PC-3 (cell line): Measurements from ENCODE around the gene CIAO2A. TPM values are rescaled to one million over a fixed set of nuclear protein-coding genes. Genes with fewer than 3 reads are reported as not detected.
"Not testable (repeated sequence)": the region's sequence is repeated elsewhere in the genome, so short reads cannot be mapped to it uniquely, and the experiment has no call there.

ENCODE experiments used
- ATAC-seq: fragments of 200-7000 bp; cut with Tn5 transposase; 2 replicates; pipeline ENCODE4 v1.9.1; 2020; ENCODE audit warnings: mild to moderate bottlenecking, moderate library complexity
- BruUV-seq: library from RNA; stranded (reverse); fragments of 400-500 nt; replicated peaks from 2 replicates; lab custom pipeline; 2021; lab: Mats Ljungman, UMichigan
- CTCF ChIA-PET: fragments of 300-600 bp; sonication (Branson Sonifier 250); formaldehyde crosslinking; loops from one replicate; lab custom pipeline; 2022; ENCODE audit warnings: antibody characterized with exemption; lab: Charles Lee
- POLR2A ChIA-PET: fragments of 300-600 bp; sonication (Branson Sonifier 250); formaldehyde crosslinking; loops from one replicate; lab custom pipeline; 2022; ENCODE audit warnings: antibody characterized with exemption; ENCODE audit not compliant: unreplicated experiment; lab: Charles Lee
- DNase-seq: peaks from one replicate; pipeline ENCODE4 v3.0.0-alpha.2; 2015
- H2AFZ ChIP-seq: fragments of 300-600 bp; sonication (generic); 2 replicates; pipeline ENCODE4 v1.6.0; 2016; ENCODE audit warnings: antibody characterized with exemption, low read length
- H3F3A ChIP-seq: fragments of 300-600 bp; sonication (generic); one replicate; pipeline ENCODE4 v1.6.0; 2017; ENCODE audit warnings: antibody characterized with exemption, low read length, control low read depth, mild to moderate bottlenecking; ENCODE audit not compliant: unreplicated experiment
- H3K27ac ChIP-seq: fragments of 300-600 bp; sonication (generic); 2 replicates; pipeline ENCODE4 v1.5.1; 2016; ENCODE audit warnings: mild to moderate bottlenecking, low read length
- H3K27me3 ChIP-seq: fragments of 300-600 bp; sonication (generic); 2 replicates; pipeline ENCODE4 v1.6.1; 2016; ENCODE audit warnings: low read length, mixed read lengths
- H3K36me3 ChIP-seq: fragments of 300-600 bp; sonication (generic); 2 replicates; pipeline ENCODE4 v1.6.1; 2016; ENCODE audit warnings: low read depth, mixed run types, low read length, mixed read lengths
- H3K4me1 ChIP-seq: fragments of 300-600 bp; sonication (generic); 2 replicates; pipeline ENCODE4 v1.5.1; 2016; ENCODE audit warnings: low read length; ENCODE audit not compliant: insufficient read depth
- H3K4me2 ChIP-seq: fragments of 300-600 bp; sonication (generic); 2 replicates; pipeline ENCODE4 v1.6.0; 2016; ENCODE audit warnings: low read length
- H3K4me3 ChIP-seq: fragments of 300-600 bp; sonication (generic); 2 replicates; pipeline ENCODE4 v1.5.1; 2016; ENCODE audit warnings: mild to moderate bottlenecking, low read length, mixed read lengths
- H3K79me2 ChIP-seq: fragments of 300-600 bp; sonication (generic); 2 replicates; pipeline ENCODE4 v1.6.1; 2017; ENCODE audit warnings: low read length, mixed read lengths
- H3K9ac ChIP-seq: fragments of 300-600 bp; sonication (generic); 2 replicates; pipeline ENCODE4 v1.6.0; 2016; ENCODE audit warnings: mild to moderate bottlenecking, low read length
- H3K9me2 ChIP-seq: fragments of 300-600 bp; sonication (generic); replicated peaks from 2 replicates; pipeline ENCODE4 v1.6.1; 2016; ENCODE audit warnings: mixed run types, low read length, mixed read lengths
- H3K9me3 ChIP-seq: fragments of 300-600 bp; sonication (generic); 2 replicates; pipeline ENCODE4 v1.6.1; 2016; ENCODE audit warnings: low read length, mixed read lengths
- H4K20me1 ChIP-seq: fragments of 300-600 bp; sonication (generic); 2 replicates; pipeline ENCODE4 v1.6.1; 2016; ENCODE audit warnings: low read length, mixed read lengths
- EZH2 ChIP-seq: fragments of 300-600 bp; sonication (generic); IDR thresholded peaks from one replicate; pipeline ENCODE4 v1.6.1; 2017; ENCODE audit warnings: antibody characterized with exemption, mild to moderate bottlenecking, low read length; ENCODE audit not compliant: unreplicated experiment
- EZH2phosphoT487 ChIP-seq: fragments of 300-600 bp; sonication (generic); IDR thresholded peaks from 2 replicates; pipeline ENCODE4 v1.6.1; 2018; ENCODE audit warnings: mild to moderate bottlenecking, antibody characterized with exemption, low read length, borderline replicate concordance
- intact Hi-C: fragments of 100-400 bp; cut with micrococcal nuclease; formaldehyde crosslinking; loops from 2 replicates; pipeline ENCODE4 v1.9.0; 2023
- total RNA-seq: library from RNA; depleted of rRNA; stranded (reverse); fragments of >200 nt; gene quantifications from 2 replicates; pipeline ENCODE4 v1.2.3, GENCODE V29; 2014
- TF ChIP-seq, protein P1 (sequence below): fragments of 300-600 bp; sonication (generic); conservative IDR thresholded peaks from 2 replicates; pipeline ENCODE4 v1.5.1; 2017; ENCODE audit warnings: antibody characterized with exemption, low read depth, mild to moderate bottlenecking, low read length

The CIAO2A gene
- total RNA-seq, 1 experiment from 2014 or later = 92.4 TPM

DNA sequence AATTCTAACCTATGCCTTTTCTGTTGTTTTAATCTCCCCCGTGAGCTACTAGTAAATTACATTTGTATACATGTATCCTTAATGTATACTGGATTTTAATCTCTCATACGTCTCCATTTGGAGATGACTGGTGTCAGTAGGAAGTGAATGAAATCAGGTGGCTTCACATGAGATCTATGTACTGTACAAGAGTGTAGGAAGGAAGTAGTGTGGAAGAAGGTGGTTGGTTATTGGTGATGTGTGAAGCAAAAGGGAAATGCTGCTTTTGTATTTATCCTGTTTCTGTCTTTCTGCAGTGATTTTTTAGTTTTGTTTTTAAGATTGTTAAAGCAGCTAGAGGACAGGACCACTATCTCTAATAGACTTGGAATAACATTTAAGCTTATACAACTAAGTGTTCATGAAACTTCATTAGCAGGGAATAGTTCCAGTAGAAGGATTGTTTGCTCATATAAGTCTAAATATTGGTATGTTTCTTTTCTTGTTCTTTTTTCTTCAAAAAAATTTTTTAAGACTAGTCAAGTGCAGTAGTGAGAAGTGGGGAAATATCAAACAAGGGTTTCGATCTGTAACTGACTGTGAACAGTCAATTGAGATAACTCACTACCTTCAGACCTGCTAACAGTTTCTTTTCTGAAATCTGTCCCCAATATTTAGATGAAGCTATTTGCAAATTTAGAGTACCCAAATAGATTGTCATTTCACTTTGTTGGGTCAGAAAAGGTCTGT, 17.5 kb upstream of the CIAO2A start:
- ATAC-seq (no peak), DNase-seq (no peak)
- H3K4me3 ChIP-seq = no peak overlapping the region
- peaks cover 17% of the 10 kb centered on the region for H3K36me3 ChIP-seq
- H3K9ac ChIP-seq = no peak overlapping the region
- H3K4me2 ChIP-seq = no peak overlapping the region
- ChIA-PET POLR2A (no interaction called here), CTCF (no interaction called here)
- no TSS peak for BruUV-seq
- TF ChIP-seq, protein P1, sequence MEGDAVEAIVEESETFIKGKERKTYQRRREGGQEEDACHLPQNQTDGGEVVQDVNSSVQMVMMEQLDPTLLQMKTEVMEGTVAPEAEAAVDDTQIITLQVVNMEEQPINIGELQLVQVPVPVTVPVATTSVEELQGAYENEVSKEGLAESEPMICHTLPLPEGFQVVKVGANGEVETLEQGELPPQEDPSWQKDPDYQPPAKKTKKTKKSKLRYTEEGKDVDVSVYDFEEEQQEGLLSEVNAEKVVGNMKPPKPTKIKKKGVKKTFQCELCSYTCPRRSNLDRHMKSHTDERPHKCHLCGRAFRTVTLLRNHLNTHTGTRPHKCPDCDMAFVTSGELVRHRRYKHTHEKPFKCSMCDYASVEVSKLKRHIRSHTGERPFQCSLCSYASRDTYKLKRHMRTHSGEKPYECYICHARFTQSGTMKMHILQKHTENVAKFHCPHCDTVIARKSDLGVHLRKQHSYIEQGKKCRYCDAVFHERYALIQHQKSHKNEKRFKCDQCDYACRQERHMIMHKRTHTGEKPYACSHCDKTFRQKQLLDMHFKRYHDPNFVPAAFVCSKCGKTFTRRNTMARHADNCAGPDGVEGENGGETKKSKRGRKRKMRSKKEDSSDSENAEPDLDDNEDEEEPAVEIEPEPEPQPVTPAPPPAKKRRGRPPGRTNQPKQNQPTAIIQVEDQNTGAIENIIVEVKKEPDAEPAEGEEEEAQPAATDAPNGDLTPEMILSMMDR = no peak
- TF ChIP-seq EZH2phosphoT487 (no peak), EZH2 (no peak)
- H3F3A ChIP-seq = no peaks in the 10 kb centered on the region
- no peak overlapping the region for H2AFZ ChIP-seq
- H3K4me1 ChIP-seq = no peaks in the 10 kb centered on the region
- H3K27me3 ChIP-seq = no peaks in the 10 kb centered on the region
- H3K27ac ChIP-seq = no peak overlapping the region
- no peaks in the 10 kb centered on the region for H4K20me1 ChIP-seq
- intact Hi-C loops = no loop called here
- H3K9me2 ChIP-seq = no peaks in the 10 kb centered on the region
- H3K79me2 ChIP-seq = peaks cover 34% of the 10 kb centered on the region
- no peaks in the 10 kb centered on the region for H3K9me3 ChIP-seq

DNA sequence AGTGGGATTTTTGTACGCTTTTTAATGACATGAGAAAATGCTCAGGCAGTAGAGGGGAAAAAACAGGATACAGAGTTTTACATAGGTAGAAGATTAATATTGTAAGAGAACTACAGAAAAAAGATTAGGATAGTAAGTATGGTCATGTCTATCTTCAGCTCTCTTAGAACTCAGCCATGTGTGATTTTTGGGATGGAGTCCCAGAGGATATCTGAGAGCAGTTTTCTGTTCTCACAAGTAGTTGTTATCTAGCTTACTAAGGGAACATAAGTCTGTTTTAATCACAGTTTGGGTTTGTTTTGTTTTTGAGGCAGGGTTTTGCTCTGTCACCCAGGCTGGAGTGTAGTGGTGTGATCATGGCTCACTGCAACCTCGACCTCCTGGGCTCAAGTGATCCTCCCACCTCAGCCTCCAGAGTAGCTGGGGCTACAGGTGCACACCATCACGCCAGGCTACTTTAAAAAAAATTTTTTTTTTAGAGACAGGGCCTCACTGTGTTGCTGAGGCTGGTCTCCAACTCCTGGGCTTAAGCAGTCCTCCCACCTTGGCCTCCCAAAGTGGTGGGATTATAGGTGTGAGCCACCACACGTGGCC, 16.6 kb upstream of the CIAO2A start:
- ATAC-seq, intact Hi-C loops, H3K4me3 ChIP-seq, H4K20me1 ChIP-seq, POLR2A ChIA-PET, H3K4me1 ChIP-seq, H3K9me2 ChIP-seq, CTCF ChIA-PET, H3K9me3 ChIP-seq, H3K27ac ChIP-seq, DNase-seq, H3K27me3 ChIP-seq, BruUV-seq, H3F3A ChIP-seq, H3K9ac ChIP-seq, H2AFZ ChIP-seq, H3K4me2 ChIP-seq: not testable (repeated sequence)
- Histone ChIP-seq H3K79me2 (peaks cover 41% of the 10 kb centered on the region), H3K36me3 (peaks cover 16% of the 10 kb centered on the region)

DNA sequence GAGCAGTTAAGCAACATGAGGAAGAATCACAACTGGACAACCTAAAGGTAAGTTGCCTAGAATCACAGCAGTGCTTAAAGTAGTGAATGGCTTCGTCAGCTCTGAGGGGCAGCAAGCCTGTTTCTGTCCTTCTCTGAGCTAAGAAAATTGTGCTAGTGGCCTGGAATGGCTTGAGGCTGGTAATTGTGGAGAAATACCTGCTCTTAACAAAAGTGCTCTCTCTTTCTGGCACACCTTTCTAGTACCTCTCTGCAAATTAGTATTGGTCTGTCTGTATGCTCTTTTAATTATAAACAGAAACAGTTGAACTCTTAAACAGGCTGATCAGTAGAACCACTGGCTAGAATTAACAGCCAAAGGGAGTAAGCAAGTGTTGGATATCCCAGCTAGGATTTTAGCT, 13.7 kb upstream of the CIAO2A start:
- CTCF ChIA-PET = no interaction called here
- intact Hi-C loops = no loop called here
- H4K20me1 ChIP-seq = peaks cover 10% of the 10 kb centered on the region; the same call in 1 of the 2 replicates

More for the DNA sequence above, 13.7 kb upstream of the CIAO2A start:
- Histone ChIP-seq H3K79me2 (peaks cover 66% of the 10 kb centered on the region), H3K9me3 (no peaks in the 10 kb centered on the region), H3K9me2 (no peaks in the 10 kb centered on the region), H3K27me3 (no peaks in the 10 kb centered on the region), H3K36me3 (peaks cover 2% of the 10 kb centered on the region; the same call in 1 of the 2 replicates), H3K4me1 (no peaks in the 10 kb centered on the region), H3F3A (no peaks in the 10 kb centered on the region), H3K4me3 (no peak overlapping the region), H3K9ac (no peak overlapping the region), H3K4me2 (no peak overlapping the region), H3K27ac (no peak overlapping the region), H2AFZ (no peak overlapping the region)
- TF ChIP-seq, protein P1 = no peak
- no peak for TF ChIP-seq EZH2
- no peak for TF ChIP-seq EZH2phosphoT487
- ATAC-seq = no peak
- no TSS peak for BruUV-seq
- no peak for DNase-seq
- POLR2A ChIA-PET = no interaction called here
